GM18858 (cell line): ENCODE results near the gene RBBP4.
"Not testable (repeated sequence)": the region's sequence is repeated elsewhere in the genome, so short reads cannot be mapped to it uniquely, and the experiment has no call there.

Source experiments
- ATAC-seq: cut with Tn5 transposase; IDR thresholded peaks from one replicate; pipeline ENCODE4 v1.9.1; 2021; ENCODE audit not compliant: unreplicated experiment

The RBBP4 gene

DNA sequence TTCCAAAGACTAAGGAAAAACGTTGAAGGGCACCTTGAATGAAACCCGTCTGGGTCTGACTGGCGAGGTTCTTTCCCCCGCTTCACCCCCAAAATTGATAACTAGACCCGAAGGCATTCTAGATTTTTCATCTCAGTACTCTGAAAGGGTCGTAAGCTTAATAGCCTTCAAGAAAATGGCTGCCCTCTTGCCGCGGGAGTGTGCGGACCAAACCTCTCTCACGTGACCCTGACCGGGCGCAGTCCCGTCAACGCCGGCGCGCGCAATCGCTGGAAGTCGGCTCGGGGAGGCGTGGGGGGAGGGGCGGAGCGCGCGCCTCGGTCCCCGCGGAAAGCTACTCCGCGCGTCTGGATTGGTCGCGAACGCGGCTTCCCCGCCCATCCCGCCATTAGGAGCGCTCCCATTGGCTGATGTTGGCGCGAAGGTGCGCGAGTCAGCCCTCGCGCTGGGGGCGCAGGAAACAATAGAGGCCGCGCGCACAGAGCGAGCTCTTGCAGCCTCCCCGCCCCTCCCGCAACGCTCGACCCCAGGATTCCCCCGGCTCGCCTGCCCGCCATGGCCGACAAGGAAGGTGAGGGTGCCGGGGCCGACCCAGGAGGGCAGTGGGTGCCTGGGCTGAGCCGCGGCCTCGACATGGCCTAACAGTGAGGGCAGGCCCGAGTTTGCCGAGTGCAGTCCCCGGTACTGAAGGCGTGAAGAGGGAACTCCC, at the start of gene RBBP4:
Gene RBBP4 (plus strand): TSS at position 457 of the 709 bp plus-strand sequence. CDS start 99 bp downstream, at position 556.
- peak; percentile 66 for ATAC-seq

DNA sequence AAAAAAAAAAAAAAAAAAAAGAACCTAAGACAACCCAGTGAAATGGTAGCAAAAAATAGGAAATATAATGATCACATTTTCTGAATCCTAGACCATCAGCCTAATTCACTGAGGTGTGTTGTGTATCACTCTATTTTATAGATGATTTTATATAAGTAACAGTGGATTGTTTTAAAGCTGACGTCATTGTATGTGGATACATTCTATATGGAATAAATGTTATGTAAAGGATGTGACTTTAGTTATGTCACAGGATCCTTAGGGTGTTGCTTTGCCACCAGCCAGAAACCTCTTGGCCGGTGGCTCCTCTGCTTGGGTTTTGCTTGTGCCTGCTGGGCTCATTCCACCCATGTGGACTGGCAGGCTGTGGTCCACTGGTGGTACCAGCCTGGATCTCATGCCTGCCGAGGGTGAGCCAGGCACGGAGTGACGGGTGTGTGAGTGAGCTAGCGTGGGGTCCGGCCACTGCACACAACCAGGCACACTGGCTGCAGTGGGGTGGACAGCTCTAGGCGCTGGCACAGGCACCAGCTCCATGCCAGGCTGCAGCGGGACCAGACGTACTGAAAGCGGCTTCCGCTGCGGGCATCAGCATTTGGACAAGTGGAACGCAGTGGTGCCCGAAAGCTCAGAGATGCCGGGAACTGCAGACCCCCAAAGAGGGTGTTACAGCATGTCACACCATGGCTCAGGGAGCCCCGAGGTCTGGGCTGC, 45.1 kb upstream of the RBBP4 start:
- ATAC-seq = no peak

DNA sequence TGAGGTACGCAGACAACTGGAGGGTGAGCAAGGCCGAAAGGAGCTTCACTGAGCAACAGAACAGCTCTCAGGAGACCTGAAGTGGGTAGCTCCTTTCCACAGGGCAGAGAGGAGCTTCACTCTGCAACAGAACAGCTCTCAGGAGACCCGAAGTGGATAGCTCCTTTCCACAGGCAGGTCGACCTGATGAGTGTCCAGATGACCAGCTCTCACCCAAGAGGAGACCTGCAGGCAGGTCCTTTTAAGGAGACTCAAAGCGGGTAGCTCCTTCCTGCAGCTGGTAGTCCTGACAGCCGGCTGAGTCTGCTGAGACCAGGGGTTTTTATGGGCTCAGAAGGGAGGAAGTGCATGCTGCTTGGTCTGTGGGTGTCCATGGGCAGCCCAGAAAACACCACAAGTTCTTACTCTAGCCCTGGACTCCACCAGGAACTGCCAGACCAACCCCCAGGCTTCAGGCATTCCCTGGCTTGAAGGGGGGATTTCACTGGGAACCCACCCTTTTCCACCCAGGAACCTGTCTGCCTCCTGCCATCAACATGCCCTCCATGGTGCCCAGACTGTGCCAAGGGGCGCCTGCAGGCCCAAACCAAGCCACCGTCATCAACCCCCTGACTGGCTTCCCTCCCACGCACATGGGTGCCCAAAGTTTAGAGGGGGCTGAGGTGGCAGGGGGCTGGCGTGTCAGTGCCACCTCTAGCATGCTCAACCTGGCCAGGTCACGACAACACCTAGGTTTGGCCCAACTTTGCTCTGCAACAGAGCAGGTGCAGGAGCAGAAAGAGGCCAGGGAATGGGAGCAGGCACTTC, 44.2 kb upstream of the RBBP4 start:
- ATAC-seq = no peak

DNA sequence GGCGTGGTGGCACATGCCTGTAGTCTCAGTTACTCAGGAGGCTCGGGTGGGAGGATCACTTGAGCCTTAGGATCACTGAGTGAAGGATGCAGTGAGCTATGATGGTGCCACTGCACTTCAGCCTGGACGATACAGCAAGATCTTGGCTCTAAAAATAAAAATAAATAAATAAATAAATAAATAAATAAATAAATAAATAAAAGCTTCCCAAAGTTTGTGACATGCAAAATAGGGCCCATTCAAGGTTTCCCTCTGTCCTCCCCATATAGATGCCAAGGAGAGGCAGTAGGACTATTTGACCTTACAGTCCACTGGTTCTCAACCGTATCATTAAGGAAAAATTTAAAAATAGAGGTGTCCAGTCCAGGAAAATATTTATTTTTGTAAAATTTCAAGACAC, 41.8 kb upstream of the RBBP4 start:
- no peak for ATAC-seq

DNA sequence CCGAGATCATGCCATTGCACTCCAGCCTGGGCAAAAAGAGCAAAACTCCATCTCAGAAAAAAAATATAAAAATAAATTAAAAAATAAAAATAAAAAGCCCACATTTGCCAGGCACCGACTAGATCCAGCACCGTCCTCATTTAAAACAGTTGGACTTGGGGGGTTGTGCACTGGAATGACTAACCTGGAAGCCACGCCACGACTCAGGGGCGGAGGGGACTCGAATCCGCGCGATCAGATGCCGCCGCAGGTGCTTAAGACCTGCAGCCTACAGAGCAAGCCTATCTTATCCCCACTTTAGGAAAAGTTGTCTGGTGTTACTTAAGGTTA, 39.2 kb upstream of the RBBP4 start:
- no peak for ATAC-seq

DNA sequence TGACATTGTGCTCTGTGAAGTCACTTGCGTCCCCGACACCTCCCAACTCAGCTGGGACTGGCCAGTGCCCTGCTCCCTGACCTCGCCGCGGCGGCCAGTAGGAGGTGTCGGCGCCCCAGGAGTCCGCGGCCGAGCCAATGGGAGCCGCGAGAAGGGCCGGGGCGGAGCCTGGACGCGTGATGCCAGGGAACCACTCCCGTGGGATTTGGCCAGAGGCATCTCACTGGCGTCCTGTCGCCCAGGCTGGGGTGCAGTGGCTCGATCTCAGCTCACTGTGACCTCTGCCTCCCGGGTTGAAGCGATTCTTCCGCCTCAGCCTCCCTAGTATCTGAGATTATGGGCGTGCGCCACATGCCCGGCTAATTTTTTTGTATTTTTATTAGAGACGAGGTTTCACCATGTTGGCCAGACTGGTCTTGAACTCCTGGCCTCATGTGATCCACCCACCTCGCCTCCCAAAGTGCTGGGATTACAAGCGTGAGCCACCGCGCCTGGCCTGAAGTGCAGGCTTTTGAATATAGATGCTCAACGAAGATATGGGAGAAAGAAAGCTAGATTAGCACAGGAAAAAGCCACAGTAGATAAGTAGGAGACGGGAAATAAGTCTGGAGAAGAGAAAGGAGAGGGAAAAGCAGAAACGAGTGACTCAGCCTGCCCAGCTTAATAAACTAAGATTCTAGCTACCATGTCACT, 38.7 kb upstream of the RBBP4 start:
- no peak for ATAC-seq

DNA sequence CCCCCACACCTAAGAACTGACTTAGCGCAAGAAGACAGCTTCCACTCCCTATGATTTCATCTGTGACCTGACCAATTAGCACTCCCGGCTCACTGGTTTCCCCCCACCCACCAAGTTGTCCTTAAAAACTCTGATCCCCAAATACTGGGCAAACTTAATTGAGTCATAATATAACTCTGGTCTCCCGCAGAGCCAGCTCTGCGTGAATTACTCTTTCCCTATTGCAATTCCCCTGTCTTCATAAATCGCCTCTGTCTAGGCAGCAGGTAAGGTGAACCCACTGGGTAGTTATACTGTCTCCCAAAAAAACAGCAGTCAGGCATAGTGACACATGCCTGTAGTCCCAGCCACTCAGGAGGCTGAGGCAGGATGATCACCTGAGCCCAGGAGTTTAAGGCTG, 37.5 kb upstream of the RBBP4 start:
- no peak for ATAC-seq

DNA sequence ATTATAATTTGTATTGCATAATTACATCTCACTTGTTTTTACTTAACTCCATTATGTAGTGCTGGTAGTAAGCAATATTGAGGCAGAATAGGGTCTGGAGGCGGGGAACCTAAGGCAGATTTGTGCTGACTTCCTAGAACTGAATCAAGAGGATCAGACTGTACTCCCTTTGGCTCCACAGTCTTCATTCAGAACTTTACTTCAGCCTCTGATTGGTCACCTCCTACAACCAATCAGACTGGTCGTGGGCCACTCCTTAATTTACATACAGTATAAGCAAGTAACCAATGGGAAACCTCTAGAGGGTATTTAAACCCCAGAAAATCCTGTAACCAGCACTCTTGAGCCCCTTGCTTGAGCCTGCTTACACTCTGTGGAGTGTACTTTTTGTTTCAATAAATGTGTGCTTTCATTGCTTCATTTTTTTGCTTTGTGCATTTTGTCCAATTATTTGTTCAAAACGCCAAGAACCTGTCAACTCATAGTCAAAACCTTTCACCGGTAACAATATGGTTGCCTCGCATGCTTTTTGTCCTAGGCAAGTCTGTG, 32.3 kb upstream of the RBBP4 start:
- no peak for ATAC-seq

DNA sequence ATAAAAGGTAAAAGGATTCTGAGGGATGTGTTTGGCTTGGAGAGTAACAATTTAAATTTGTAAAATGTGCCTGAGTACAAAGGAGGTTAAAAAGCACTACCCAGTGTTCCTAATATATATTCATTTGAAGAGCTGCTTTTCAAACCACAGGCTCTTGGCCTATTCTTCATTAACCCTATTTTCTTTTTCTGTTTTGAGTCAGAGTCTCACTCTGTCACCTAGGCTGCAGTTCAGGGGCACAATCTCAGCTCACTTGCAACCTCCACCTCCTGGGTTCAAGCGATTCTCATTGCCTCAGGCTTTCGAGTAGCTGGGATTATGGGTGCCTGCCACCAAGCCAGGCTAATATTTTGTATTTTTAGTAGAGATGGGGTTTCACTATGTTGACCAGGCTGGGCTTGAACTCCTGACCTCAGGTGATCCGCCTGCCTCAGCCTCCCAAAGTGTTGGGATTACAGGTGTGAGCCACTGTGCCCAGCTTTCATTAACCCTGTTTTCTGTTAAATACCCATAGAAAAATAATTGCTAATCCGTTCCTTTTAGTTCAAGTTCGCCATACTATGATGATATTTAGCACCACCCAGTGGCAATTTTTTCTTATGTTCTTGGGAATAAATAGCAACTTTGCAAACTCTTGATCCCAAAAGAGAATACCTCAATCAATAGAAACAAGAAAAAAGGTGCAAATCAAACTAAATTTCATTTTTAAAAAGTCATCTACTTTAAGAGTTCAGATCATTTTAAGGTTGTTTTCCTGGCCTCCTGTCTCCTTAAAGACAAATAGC, 31.1 kb upstream of the RBBP4 start:
- peak; percentile 83 for ATAC-seq

DNA sequence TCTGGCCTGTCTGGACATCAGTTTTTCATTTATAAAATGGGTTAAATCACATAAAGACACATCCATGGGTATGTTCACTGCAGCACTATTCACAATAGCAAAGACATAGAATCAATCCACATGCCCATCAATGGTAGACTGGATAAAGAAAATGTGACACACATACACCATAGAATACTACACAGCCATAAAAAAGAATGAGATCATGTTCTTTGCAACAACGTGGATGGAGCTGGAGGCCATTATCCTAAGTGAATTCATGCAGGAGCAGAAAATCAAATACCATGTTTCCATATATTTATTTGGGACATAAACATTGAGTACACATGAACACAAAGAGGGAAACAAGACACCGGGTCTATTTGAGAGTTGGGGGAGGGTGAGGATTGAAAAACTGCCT, 28.8 kb upstream of the RBBP4 start:
- no peak for ATAC-seq

DNA sequence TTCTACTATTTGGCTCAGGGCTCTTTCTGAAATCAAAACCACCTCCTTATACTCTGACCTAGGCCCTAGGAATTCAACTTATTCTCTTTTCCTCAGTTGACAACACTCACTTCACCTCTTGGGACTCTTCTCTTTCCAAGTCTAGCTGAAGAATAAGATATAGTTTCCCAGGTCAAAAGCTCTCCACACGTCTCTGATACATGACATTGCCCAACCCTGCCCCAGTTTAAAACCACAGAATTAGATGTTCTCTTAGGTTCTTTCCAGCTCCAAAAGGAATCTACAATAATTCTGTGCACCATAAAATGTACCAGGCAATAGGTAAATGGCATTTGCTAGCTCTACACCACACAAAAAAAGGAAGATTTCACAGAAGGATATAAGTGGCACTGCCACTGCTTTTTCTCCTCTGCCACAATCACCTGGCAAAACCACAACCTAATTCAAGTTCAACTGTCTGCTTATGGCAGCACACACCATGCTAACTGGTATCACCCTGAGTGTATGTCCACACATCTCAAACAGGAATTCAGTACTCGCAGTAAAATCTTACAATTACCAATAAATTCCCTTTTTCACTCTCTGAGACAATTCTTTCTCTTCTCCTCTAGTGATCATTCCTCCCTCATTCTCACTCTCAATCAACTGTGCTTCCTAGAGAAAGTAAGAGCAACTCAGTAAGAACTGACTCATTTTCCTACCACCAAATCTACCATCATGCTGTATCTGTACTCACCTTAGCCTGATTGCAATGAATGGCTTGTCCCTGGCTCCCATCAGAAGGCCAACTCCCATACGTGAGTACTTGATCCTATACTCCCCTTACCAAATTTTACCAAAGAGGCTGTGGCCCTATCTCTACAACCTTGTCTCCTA, 28.0 kb upstream of the RBBP4 start:
- ATAC-seq = no peak

DNA sequence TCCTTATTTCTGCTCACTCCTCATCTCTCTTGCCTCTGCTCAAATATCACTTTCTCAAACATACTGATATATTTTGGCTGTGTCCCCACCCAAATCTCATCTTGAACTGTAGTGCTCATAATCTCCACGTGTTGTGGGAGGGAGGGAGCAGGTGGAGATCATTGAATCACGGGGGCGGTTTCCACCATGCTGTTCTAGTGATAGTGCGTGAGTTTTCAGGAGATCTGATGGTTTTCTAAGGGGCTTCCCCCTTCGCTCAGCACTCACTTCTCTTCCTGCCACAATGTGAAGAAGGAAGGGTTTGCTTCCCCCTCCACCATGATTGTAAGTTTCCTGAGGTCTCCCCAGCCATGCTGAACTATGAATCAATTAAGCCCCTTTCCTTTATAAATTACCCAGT, 27.2 kb upstream of the RBBP4 start:
- ATAC-seq = no peak

DNA sequence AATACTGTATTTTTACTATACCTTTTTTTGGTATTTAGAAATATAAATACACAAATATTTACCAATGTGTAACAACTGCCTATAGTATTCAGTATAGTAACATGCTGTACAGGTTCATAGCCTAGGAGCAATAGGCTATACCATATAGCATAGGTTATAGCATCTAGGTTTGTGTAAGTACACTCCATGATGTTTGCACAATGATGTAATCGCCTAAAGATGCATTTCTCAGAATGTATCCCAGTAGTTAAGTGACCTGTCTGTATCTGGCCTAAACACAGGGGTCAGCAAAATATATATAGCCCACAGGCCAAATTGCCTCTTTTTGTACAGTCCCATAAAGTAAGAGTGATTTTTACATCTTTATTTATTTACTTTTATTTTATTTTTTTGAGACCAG, 24.8 kb upstream of the RBBP4 start:
- ATAC-seq = no peak

DNA sequence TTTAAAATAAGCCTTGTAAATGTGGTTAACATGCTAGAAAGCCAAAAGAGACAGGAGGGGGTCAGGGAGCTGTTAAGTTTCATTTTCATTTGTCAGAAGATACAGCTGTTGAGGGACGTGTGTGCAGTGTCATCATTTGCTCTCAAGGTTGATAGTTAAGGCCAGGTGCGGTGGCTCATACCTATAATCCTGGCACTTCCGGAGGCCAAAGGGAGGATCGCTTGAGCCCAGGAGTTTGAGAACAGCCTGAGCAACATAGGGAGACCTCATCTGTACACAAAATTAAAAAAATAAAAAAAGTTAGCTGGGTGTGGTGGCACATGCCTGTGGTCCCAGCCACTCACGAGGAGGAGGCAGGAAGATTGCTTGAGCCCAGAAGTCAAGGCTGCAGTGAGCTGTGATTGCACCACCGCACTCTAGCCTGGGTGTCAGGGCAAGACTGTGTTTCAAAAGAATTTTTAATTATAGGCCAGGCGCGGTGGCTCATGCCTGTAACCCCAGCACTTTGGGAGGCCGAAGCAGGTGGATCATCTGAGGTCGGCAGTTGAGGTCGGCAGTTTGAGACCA, 23.3 kb upstream of the RBBP4 start:
- ATAC-seq = no peak

DNA sequence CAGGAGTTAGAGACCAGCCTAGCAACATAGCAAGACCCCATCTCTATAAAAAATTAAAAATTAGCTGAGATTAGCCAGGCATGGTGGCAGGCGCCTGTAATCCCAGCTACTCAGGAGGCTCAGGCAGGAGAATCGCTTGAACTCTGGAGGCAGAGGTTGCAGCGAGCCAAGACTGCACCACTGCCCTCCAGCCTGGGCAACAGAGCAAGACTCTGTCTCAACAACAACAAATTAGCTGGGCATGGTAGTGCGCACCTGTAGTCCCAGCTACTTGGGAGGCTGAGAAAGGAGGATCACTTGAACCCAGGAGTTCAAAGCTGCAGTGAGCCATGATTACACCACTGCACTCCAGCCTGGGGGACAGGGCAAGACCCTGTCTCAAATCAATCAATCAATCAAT, 20.8 kb upstream of the RBBP4 start:
- not testable (repeated sequence) for ATAC-seq

DNA sequence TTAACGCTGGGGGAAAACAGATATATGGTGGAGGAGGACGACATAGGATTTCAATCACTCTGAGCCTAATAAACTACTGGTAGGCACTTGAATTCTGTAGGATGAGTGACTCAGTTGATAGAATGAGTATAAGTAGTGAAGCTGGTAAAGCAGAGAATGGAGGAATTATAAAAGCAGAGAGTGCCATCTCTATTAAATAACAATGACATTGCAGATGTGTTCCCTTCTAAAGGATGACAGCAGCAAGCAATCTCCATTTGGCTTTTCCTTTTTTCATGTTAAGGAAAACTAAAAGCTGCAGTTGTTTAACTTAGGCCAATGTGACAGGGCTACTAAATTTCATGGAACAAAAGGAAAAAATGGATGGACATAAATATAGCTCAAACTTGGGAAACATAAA, 18.2 kb upstream of the RBBP4 start:
- ATAC-seq = no peak

DNA sequence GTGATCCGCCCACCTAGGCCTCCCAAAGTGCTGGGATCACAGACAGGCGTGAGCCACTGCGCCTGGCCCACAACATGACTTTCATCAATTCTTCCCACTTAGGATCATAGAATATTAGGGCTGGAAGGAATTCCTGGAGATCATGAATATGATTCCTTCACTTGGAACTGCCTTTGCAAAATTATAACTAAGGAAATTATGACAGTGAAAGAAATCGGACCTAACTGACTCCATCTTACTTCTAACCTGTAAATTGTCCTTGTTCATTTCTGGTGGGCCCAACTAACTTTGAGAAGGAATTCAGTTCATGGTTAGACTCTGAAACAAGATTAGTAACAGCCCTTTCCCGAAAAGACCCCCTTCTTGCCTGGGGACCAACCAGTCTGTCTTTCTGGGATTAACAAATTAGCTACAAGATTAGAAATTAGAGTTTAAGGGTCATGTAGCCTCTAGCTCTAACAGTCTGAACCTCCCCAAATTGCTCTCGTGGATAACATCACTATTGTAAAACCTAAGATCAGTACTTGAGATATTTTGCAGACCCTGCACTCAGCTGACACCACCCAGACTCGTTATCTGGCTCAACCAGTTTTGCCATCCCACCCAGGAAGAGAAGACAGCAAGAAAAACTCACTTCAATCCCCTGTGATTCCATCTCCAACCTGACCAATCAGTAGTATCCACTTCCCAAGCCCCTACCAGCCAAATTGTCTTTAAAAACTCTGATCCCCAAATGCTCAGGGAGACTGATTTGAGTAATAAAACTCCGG, 15.3 kb upstream of the RBBP4 start:
- ATAC-seq = no peak

DNA sequence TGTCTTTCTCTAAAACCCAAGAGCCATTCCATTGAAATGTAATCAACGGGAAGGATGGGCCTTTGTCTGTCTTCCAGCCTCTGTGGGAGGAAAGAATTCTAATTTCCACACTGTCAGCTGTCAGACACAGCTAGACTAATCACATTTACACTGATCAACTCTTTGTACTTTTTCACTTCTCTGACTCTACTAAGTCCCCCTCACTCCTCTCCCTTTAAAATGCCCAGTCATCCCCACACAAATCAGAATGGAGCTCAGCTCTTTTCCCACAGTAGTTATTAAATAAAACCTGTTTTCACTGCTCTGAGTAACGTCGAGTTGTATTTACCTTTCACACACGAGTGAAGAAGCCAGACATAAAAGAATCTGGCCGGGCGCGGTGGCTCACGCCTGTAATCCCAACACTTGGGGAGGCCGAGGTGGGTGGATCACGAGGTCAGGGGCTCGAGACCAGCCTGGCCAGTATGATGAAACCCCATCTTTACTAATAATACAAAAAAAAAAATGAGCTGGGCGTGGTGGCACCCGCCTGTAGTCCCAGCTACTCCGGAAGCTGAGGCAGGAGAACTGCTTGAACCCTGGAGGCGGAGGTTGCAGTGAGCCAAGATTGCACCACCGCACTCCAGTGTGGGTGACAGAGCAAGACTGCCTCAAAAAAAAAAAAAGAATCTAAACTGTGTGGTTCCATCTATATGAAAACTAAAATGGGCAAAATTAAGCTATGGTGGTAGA, 13.9 kb upstream of the RBBP4 start:
- no peak for ATAC-seq
